ENCODE data around the gene TBC1D22B. TPM values are rescaled to one million over a fixed set of nuclear protein-coding genes. Genes with fewer than 3 reads are reported as not detected.

The TBC1D22B gene
- total and polyA plus RNA-seq, 9 of the 15 experiments (the other 6 are each of a cell fraction or from before 2014, with no cell fraction given): 4.8 to 24.2 (median 13.5) TPM

DNA sequence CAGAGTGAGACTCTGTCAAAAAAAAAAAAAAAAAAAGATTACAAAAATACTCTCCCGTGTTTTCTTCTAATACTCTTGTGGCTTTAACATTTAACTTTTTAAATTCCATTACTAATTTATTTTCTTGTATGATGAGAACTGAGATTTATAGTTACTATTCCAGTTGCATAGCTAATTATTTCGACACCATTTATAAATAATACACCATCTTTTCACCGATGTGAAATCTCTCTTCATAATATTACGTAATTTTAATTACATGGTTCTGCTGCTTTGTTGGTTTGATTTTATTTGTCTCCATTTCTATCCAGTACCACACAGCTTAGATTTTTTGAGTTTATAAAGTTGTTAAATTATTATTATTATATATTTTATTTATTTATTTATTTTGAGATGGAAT, 42.4 kb downstream of the TBC1D22B start:
- WGBS (ENCODE audit: insufficient coverage, low coverage, missing lambda C conversion rate): 96% methylated on average over 4 of the region's 4 CpGs
- CTCF ChIA-PET (ENCODE audit: low intra/inter-chr PET ratio): no interaction called here
- no peak for FAIRE-seq

More for the DNA sequence above, 42.4 kb downstream of the TBC1D22B start:
- H3K27ac ChIP-seq (ENCODE audit: extremely low read depth, low read depth, low read length): no peak overlapping the region
- H3K79me2 ChIP-seq (ENCODE audit: control insufficient read depth, insufficient read depth, low read length): no peaks in the 10 kb centered on the region
- DNase-seq (ENCODE audit: extremely low read depth in 1 of 4, low spot score in 3 of 4) (no peak), ATAC-seq (no peak)
- H2AFZ ChIP-seq (ENCODE audit: low read depth, low read length): no peak overlapping the region
- peaks cover 57% of the 10 kb centered on the region for H3K36me3 ChIP-seq (ENCODE audit: control insufficient read depth, insufficient read depth, low read length)
- in situ Hi-C loops (cut with MboI) (no loop called here), intact Hi-C loops (cut with micrococcal nuclease) (loop anchor here (5.0 to 10.0 kb wide), 2 partner anchors 58 to 535 kb away; no protein-coding TSS in a partner anchor)
- no peak overlapping the region for H3K4me2 ChIP-seq (ENCODE audit: insufficient read depth, low read length)
- peaks cover 20 to 30% of the 10 kb centered on the region in 2 experiments for H3K4me1 ChIP-seq (replicated peaks in 1 of 2; ENCODE audit: control insufficient read depth in 2 of 2, insufficient read depth in 2 of 2, low read length in 2 of 2)
- no peak overlapping the region for H3K9ac ChIP-seq (ENCODE audit: insufficient read depth in 1 of 2, low read depth in 2 of 2, low read length in 2 of 2)
- H3K4me3 ChIP-seq: no peak overlapping the region
- TF ChIP-seq DMBX1 (CRISPR knock-in tag; IDR thresholded peaks at IDR 0.05; ENCODE audit: borderline replicate concordance) (no peak), ZNF134 (CRISPR knock-in tag; conservative IDR thresholded peaks at IDR 0.05) (no peak), EGR1 (conservative IDR thresholded peaks at IDR 0.05) (no peak), SMARCB1 (IDR thresholded peaks at IDR 0.05; ENCODE audit: insufficient read length, low read depth) (no peak), PHF8 (IDR thresholded peaks at IDR 0.05; ENCODE audit: borderline replicate concordance, low read length) (no peak), MBD1 (CRISPR knock-in tag; IDR thresholded peaks at IDR 0.05) (0 out of 2 replicates have a peak, but pooled peaks have one; percentile 39), HDAC6 (IDR thresholded peaks at IDR 0.05; ENCODE audit: low read depth, low read length) (no peak), CEBPB (tag; IDR thresholded peaks at IDR 0.05) (peak; percentile 85), NFYB (IDR thresholded peaks at IDR 0.05; ENCODE audit: extremely low read depth, insufficient read length) (no peak), CEBPG (CRISPR knock-in tag; IDR thresholded peaks at IDR 0.05) (no peak), CEBPG (tag; conservative IDR thresholded peaks at IDR 0.05 in 1 of 2, IDR thresholded peaks at IDR 0.05 in 1 of 2) (peak; percentile 54 to 90), MED1 (CRISPR knock-in tag; IDR thresholded peaks at IDR 0.05; ENCODE audit: borderline replicate concordance) (no peak)
- TF ChIP-seq, protein P1, sequence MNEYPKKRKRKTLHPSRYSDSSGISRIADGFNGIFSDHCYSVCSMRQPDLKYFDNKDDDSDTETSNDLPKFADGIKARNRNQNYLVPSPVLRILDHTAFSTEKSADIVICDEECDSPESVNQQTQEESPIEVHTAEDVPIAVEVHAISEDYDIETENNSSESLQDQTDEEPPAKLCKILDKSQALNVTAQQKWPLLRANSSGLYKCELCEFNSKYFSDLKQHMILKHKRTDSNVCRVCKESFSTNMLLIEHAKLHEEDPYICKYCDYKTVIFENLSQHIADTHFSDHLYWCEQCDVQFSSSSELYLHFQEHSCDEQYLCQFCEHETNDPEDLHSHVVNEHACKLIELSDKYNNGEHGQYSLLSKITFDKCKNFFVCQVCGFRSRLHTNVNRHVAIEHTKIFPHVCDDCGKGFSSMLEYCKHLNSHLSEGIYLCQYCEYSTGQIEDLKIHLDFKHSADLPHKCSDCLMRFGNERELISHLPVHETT (CRISPR knock-in tag; conservative IDR thresholded peaks at IDR 0.05 in 1 of 2, IDR thresholded peaks at IDR 0.05 in 1 of 2): no peak
- H3K9me3 ChIP-seq (replicated peaks; ENCODE audit: control insufficient read depth, insufficient read depth, low read depth, low read length): no peaks in the 10 kb centered on the region
- POLR2A ChIA-PET: interaction anchor here (1.4 kb wide), 1 partner anchor 60 kb away, joined by 3 read pairs; no protein-coding TSS in a partner anchor
- no peaks in the 10 kb centered on the region for H3K27me3 ChIP-seq (ENCODE audit: control insufficient read depth in 2 of 2, insufficient read depth in 2 of 2, low read length in 2 of 2)
- BruUV-seq (replicated peaks): no TSS peak
- no peaks in the 10 kb centered on the region for H3K9me1 ChIP-seq (ENCODE audit: control insufficient read depth, insufficient read depth, low read length)
- H4K20me1 ChIP-seq (replicated peaks; ENCODE audit: control insufficient read depth, insufficient read depth, low read length): peaks cover 6% of the 10 kb centered on the region
